WI38 (cell line): ENCODE results near the gene TMEM163.
"Not testable (repeated sequence)": the region's sequence is repeated elsewhere in the genome, so short reads cannot be mapped to it uniquely, and the experiment has no call there.

Experiments used
- H3K4me3 ChIP-seq: 2 replicates; pipeline ENCODE4 v1.5.1; 2011; ENCODE audit warnings: low read depth, mild to moderate bottlenecking, control low read depth, low read length
- CTCF ChIP-seq: IDR thresholded peaks from 2 replicates; pipeline ENCODE4 v1.5.1; 2012; ENCODE audit warnings: low read depth, mild to moderate bottlenecking, control low read depth, low read length

The TMEM163 gene

GRCh38 chr2:134507697-134508096, 211.1 kb downstream of the TMEM163 start:
- TF ChIP-seq CTCF: no peak
- H3K4me3 ChIP-seq: no peak overlapping the region

DNA sequence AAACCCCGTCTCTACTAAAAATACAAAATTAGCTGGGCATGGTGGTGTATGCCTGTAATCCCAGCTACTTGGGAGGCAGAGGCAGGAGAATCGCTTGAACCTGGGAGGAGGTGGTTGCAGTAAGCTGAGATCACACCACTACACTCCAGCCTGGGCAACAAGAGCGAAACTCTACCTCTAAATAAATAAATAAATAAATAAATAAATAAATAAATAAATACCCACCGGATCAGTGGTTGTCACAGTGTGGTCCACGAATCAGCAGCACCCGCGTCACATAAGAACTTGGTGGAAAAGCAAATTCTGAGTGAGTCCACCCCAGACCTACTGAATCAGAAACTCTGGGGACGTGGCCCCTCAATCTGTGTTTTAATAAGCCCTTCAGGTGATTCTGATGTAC, 211.6 kb downstream of the TMEM163 start:
- H3K4me3 ChIP-seq: not testable (repeated sequence)

DNA sequence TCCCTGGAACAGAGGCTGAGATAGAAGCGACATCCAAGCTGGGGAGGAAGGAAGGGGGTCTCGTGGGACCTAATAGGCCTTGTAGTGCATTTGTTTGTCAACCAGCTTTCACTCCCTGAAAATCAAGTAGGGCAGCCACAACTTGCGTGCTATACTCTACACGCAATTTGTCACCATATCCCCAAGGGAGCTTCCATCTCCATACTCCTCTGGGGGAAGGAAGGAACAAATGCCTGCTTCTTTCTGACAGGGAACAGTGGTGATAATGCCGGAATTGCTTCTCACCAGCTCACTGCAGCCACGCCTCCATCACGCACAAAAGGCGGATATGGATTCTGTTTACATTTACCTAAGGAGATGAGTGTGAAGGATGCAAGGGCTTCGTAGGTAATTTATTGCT, 213.4 kb downstream of the TMEM163 start:
- no peak for TF ChIP-seq CTCF
- H3K4me3 ChIP-seq: no peak overlapping the region

DNA sequence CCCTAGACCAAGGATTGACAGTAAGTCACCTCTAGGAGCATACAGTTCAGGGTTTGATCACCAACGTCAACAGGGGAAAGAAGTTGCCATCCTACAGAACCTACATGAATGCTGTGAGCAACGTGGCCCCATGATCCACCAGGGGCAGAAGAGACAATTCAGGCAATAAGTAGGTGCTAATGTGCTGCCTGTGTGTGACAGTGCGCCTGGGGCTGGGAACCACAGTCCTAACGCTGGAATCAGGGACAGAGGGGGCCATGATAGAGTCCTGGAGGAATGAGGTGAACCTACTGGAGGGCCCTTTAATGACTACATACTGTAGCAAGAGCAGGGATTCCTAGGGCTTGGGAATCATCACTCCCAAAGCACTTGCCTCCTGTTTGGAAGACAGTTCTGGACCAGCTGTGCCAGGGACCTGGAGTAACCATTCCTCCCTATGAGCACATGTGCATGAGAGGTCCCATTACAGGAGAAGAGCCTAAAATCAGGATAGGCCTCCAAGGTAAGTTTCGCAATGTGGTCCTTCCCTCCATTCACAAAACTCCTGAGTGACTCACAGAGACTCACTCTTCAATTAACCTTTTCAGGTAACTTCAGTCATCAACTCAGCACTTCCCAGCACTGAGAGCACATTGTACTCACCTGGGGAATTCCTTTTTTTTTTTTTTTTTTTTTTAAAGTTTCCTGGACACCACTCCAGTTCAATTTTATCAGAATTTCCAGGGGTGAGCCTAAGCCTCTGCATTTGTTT, 214.0 kb downstream of the TMEM163 start:
- no peak overlapping the region for H3K4me3 ChIP-seq
- TF ChIP-seq CTCF: no peak

DNA sequence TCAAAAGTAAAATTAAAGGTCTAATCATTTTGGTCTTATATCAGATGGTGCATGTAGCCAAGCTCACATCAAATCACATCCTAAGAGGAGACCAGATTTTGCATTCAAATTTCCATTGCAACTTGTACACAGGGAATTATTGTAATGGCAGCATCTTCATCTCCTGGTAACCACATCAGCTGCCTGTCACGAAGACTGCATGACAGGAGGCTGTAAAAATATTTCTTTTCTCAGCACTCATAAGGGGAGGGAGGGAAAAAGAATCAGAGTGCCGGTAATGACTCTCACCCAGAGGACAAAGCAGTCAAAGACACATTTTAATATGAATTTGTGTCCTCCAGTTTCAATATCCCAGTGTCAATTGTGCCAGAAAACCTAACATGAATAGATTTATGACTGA, 216.7 kb downstream of the TMEM163 start:
- TF ChIP-seq CTCF: no peak
- H3K4me3 ChIP-seq: no peak overlapping the region

DNA sequence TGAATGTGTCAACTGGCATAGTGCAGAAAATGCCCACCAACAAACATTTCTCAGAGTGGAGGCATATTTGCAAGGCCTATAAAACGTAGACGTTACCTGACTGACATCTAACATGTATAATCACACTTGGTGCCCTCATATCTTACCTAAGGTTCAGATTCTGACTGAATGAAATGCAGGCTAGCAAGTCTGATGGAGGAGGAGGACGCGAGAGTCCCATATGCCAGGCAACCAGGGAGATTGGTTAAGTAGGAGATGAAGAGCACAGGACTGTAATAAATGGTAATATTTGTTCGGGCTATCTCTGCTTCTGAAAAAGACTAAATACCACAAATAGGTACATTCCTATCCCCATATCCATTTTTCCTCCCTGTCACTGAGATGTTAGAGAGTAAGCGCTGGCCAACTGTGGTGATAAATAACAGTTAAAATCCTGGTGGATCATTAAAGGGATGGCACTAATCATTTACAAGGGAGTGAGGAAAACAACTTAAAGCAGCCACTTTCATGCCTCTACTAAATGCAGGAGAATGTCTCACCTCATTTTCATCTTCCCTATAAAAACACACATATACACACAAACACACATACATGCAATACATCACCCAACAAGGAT, 217.2 kb downstream of the TMEM163 start:
- no peak for TF ChIP-seq CTCF
- no peak overlapping the region for H3K4me3 ChIP-seq

DNA sequence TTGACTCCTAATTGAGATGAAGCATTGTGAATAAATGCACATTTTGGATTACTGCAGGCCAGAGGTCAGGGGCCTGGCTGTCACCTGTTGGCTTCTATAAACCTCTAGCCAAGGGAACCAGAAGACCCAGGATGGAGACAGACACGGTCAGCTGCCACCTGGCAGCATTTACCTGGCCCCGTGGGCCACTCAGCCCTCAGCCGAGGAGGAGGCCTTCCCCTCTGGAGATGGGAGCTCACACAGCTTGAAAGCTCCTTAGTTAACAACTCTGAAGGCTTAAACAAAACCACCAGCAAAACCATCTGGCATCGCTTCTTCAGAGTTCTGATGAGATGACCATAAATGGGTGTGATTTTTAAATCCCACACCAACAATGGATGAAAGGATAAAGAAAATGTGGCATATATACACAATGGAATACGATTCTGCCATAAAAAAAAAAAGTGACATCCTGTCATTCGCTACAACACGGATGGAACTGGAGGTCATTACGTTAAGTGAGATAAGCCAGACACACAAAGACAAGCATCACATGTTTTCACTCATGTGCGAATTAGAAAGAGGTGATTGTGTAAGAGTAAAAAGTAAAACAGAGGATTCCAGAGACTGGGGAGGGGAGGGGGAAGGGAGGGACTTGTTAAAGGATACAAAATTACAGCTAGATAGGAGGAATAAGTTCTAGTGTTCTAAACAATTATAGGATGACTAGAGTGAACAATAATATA, 218.4 kb downstream of the TMEM163 start:
- no peak overlapping the region for H3K4me3 ChIP-seq
- no peak for TF ChIP-seq CTCF
